ENCODE results near the gene OGFOD2.

The OGFOD2 gene

GRCh38 chr12:122977655-122978392 is 2.8 kb downstream of the OGFOD2 start:
- DNase-seq, result no peak

GRCh38 chr12:122978507-122978955 is 3.5 kb downstream of the OGFOD2 start:
- no peak for DNase-seq

DNA sequence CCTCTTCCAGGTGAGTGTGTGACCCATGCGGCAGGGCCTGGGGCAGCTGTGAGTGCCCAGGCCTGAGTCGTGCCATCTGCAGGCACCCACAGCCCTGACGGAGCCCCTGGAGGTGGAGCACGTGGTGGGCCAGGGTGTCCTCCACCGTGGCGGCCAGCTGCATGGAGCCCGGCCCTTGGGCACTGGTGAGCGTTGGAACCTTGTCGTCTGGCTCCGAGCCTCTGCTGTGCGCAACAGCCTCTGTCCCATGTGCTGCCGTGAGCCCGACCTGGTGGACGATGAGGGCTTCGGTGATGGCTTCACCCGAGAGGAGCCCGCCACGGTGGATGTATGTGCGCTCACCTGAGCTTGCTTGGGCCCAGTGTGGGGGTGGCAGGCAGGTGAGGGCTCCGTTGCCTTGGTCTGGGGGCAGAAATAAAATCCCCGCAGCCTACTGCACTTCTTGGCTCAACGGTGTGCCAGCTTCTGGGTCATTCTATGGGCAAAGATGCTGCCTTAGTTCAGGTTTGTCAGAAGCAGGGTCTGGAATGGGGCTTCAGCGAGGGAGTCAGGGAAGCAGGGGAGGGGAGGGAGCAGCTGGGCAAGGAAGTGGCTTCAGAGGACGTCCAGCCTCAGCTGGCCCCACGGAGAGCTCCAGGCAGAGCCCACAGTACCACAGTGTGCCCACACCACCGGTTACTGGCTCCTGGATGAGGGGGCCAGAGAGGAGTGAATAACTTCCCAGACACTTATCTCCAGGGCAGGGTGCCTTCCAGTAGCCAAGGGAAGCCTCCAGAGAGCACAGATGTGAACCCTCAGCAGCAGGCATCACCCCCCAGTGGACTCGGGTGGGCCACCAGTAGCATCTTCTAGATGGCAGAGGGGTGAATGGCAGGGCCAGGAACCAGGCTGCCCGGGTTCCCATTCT is 4.2 kb downstream of the OGFOD2 start:
- DNase-seq, result no peak

- DNase-seq, result peak; percentile 58
Observed at GRCh38 chr12:122979908-122980182, 4.8 kb downstream of the OGFOD2 start.

DNA sequence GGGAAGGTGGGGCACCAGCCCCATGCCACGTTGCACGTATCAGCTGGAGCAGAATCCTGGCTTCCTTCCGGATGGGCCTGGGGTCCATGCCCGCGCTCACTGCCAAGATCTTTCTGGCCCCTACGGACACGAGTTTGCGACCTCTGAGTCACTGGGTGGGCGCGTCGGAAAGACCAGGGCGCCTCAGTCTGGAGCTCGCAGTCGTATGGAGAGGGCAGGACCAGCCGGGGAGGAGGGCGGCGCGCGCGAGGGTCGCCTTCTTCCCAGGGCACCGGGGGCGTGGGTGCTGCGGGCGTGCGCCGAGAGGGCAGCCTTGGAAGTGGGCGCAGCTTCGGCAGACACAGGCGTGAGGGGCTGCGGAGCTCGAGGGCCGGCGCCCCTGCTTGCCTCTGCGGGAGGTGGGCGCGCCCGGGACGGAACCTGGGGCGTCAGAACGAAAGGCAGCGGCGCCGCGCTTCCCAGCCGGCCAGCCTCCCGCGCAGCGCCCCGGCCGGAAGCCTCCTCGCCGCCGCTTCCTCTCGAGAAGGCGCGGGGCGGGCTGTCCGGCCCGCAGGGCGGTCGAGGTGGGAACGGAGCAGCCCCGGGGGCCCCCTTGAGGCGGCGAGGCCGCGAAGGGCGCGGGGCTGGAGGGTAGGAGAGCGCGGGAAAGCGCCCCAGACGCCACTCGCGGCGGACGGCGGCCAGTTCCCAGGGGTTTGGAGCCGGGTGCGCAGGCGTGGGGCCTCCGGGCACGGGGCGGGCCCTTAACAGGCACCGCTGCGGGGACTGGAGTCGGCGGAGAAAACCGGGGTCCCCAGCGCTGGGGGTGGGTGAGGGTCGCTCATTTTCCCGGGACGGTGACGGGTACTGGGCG is 5.4 kb downstream of the OGFOD2 start, which contains the start of gene ARL6IP4:
ARL6IP4 (plus strand) TSS at position 499 of the 853 bp plus-strand sequence. CDS start 459 bp downstream, outside the sequence.
- peak; percentile 82 for DNase-seq

- DNase-seq, result peak; percentile 47
Observed at GRCh38 chr12:122981036-122981471, 6.0 kb downstream of the OGFOD2 start.

GRCh38 chr12:122981587-122982476 is 6.8 kb downstream of the OGFOD2 start:
- DNase-seq, result no peak

- no peak for DNase-seq
Observed at GRCh38 chr12:122982477-122982815, 7.4 kb downstream of the OGFOD2 start.

GRCh38 chr12:122982963-122983788 is 8.1 kb downstream of the OGFOD2 start:
- DNase-seq, result no peak

GRCh38 chr12:122983789-122984515 is 8.9 kb downstream of the OGFOD2 start:
- DNase-seq, result no peak

- DNase-seq, result no peak
Observed at GRCh38 chr12:122984612-122985337, 9.7 kb downstream of the OGFOD2 start.

- DNase-seq, result no peak
Observed at GRCh38 chr12:122985338-122986257, 10.6 kb downstream of the OGFOD2 start.

DNA sequence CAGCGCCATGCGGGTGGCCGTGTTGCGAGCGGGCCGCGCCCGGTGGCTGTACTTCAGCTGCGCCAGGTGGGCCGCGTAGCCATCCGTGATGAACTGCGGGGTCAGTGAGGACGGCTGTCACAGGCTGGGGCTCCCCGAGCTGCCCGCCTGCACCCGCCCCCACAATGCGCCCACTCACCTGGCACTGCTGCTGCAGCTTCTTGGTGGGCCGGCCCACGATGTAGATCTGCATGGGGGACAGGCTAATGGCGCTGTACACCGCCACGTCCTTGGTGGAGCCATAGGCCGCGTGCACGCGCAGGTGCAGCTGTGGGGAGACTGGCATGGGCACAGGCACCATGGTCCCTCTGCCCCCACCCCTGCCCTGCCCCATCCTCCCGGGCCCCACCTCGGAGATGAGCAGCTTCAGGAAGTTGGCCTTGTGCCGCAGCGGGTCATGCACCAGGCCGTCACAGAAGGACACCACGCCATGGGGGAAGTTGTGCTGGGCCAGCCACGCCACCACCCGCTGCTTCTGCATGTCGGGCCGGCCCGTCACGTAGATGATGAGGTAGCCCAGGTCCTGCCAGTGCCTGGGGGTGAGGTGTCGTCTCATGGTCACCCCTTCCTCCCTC is 11.3 kb downstream of the OGFOD2 start:
- no peak for DNase-seq

GRCh38 chr12:122987086-122987951 is 12.3 kb downstream of the OGFOD2 start:
- no peak for DNase-seq

DNA sequence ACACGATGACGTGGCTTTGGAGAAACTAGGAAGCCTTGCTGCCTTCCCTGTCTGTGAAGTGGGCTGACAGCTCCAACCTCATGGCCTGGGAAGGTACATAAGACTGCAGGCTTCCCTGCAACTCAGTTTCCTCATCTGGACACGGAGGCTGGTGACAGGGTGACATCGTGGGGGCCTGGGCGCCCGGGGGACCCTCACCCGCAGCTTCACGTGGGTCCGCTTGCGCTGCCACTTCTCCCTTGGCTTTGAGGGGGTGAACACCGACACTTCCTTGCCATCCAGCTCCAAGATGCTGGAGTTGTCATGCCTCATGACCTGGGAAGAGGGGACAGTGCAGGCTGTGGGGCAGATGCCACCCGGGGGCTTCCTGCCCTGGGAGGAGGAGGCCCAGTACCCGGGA is 13.0 kb downstream of the OGFOD2 start:
- DNase-seq, result no peak

- DNase-seq, result no peak
Observed at GRCh38 chr12:122988612-122989212, 13.7 kb downstream of the OGFOD2 start.

Data from RPMI8226 (cell line).